Glomerular visceral epithelial cell (primary cell): ENCODE measurements around the gene SRPK3.
"Not testable (repeated sequence)": the region's sequence is repeated elsewhere in the genome, so short reads cannot be mapped to it uniquely, and the experiment has no call there.

Experiments used
- DNase-seq: peaks from one replicate; pipeline ENCODE4 v3.0.0-alpha.2; 2016; ENCODE audit errors: extremely low spot score

SRPK3 gene

DNA sequence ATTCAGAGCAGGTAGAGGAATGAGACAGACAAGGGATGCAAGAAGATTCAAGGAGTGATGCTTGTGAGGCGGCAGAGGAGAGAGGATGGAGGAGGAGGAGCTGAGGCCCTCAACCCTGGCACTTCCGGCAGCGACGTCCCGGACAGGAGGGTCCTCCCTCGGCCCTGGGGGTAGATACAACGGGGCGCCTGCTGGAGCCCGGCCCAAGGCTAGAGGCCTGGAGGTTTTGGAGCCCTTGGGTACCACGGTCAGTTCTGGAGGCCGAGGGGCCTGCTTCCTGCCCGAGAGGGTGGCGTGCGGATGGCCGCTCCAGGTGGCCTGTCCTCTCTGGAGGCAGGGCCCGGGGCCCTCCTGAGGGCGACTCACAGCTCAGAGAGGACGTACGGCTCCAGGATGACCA, 27.1 kb downstream of the SRPK3 start:
- no peak for DNase-seq

DNA sequence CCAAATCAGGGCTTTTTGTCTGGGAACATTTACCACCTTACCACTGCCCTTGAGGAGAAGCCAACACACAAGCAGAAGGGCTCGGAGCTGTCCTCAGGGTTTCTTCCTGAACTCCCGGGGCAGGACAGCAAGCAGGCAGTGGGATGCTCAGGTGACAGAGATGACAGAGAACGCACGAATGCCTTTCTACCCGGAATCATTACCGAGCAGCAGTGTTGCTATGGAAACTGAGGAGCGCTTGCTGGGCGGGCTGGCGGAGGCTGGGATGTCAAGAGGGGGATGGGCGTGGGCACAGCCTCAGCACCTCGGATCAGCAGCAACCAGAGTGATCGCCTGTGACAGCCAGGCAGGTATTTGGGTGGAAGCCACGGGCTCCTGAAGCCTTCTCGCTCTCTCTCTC, 31.4 kb downstream of the SRPK3 start:
- no peak for DNase-seq

DNA sequence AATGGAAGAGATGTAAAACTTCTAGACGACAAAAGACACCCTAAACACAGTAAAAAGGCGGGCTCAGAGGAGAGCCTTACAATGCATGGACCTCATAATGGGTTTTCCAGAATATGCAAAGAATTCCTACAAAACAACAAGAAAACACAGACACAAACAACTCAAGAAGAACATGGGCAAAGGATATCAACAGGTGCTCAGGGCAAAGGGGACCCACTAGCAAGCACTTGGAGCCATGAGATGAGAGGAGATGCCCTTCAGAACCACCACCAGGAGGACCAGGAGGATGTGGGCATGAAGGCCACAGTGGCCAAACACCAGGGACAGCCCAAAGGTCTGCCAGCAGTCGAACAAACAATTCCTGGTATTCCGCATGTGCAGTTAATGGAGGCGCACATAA, 32.3 kb downstream of the SRPK3 start:
- no peak for DNase-seq

DNA sequence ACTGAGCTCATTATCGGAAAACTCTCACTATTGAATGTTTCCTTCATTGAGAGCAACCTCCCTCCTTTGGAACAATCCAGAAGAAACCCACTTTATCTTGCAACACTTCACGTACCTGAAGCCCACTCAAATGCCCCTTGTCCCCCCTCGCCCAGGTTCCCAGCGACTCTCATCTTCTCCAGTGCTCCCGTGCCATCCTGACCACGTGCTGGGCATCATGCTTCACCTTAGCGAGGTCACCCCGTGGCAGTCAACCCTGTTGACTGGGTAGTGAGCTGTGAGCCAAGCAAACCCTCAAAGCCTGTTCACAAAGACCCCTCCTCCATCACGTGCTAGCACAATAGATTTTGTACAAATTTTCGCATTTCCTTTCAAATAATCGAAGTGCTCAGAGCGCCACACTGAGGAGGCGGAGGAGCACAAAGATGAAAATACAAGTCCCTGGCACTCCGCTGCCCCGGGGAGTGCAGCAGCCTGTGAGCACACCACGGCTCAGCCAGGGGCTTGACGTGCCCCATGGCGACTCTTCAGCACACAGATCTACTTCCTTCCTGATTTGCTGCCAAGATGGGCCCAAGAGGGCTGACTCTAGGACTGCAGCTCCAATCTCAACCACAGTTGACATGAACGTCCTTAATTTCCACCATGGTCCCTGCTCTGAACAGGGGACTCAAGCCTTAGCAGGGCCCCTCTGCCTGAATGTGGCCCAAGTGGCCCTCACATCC, 33.9 kb downstream of the SRPK3 start:
- no peak for DNase-seq

DNA sequence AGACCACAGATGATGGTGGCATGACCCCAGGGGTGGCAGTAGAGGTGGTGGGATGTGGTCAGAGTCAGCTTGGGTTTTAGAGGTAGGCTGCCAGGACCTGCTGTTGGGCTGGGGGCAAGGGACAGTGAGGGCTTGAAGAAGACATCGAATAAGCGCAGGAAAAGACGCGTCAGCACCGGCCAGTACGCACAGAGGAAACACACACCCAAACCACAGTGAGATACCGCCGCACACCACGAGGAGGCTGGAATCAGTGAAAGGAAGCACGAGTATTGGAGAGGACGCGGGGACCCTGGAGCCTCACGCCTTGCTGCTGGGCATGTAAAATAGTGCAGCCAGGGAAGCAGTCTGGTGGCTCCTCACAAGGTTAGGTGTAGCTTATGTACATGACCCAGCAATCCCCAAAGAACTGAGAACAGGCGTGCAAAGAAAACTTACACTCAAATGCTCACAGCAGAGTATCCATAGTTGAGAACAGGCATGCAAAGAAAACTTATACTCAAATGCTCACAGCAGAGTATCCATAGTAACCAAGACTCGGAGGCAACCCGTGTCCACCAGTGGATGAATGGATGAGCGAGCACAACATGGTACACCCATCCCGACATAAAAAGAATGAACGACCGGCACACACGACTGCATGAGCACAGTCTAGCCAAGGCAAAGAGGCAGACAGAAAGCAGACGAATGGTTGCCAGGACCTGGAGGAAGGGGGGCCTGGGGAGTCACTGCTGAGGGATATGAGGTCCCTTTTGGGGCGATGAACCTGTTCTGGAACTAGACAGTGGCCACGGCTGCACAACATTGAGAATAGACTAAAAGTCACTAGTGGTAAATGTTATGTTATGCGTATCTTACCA, 36.2 kb downstream of the SRPK3 start:
- DNase-seq, result no peak

DNA sequence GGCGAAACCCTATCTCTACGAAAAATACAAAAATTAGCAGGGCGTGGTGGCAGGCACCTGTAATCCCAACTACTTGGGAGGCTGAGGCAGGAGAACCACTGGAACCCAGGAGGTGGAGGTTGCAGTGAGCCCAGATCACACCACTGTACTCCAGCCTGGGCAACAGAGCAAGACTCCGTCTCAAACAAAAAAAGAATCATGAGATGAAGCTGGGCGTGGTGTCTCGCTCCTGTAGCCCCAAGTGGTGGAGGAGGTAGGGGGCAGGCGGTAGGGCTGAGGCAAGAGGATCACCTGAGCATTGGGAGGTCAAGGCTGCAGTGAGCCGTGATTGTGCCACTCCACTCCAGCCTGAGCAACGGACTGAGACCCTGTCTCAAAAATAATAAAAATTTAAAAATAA, 37.2 kb downstream of the SRPK3 start:
- DNase-seq, result not testable (repeated sequence)

DNA sequence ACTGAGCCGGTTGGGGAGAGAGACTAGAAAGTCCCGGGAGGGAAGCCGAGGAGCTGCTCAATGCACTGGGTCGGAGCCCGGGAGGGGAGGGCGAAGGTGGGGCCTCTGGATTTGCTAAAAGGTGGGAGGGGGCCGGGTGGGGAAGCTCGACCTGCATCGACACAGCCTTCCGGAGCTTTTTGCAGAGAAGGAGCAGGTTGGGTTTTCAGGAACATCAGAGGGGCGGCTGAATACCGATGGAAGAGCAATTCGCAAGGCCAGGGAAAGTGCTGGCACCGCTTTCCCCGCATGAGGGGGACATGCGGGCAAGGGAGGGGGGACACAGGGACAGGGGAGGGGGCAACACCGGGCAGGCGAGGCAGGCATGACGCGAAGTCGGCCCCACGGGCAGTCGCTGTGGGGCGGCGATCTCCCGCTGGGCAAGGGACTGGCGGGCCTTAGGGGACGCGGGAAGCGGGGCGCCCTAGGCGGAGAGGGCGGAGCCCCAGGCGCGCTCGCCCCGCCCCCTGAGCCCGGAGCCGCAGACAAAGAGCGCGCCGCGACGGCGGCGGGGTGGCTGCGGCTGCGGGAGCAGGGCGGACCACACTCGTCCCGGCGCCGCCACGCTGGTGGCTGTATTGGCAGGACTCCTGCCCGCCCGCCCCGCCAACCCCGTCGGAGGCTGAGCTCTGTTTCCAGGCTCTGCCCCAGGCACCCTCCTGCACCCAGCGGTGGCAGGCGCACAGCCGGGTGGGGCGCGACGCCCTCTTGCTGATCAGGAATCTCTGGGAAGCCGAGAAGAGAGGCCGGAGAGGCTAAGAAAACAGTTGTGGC, 37.9 kb downstream of the SRPK3 start:
- DNase-seq, result no peak

DNA sequence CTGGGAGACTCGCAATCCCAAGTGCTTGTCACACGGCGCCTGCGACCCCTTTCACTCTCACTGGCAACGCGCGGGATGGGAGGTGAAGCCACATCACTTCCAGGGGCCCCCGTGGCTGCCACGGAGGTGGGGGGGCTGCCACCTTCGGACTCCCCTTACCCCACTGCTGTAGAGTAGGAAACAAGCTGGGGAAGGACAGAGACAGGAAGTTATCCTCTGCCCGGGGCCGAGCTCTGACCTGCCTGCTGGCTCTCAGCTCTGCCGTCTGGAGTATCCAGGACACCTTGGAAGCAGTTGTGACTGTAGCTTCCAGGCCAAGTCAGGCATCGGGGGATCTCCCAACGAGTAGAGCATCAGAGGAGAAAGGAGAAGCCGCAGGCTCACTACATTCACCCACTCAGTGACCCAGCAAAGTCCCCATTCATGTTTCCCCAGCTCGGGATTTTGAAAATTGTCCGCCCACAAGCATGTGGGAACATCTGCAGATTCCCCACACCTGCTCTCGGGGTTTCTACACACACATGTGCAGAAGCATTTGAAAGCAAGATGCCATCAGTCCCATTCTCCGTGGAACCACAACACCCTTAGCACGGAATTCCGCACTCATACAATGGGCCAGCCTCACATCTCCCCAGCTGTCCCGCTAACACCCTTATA, 38.7 kb downstream of the SRPK3 start:
- no peak for DNase-seq

DNA sequence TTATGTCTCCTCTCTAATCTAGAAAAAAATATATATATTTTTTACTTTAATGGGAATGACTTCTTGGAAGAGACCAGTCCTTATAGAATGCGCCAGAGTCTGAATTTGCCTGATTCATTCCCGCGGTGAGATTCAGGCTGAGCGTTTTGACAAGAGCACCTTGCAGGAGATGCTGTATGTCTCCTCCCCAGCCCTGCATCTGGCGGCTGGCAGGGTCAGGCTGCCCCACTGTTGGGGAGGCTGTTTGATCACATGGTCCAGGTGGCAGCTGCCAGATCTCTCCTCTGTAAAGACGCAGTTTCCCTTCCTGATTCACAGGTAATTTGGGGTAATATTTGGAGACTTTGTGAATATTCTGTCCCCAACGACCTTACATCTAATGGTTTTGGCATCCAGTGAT, 39.8 kb downstream of the SRPK3 start:
- no peak for DNase-seq

DNA sequence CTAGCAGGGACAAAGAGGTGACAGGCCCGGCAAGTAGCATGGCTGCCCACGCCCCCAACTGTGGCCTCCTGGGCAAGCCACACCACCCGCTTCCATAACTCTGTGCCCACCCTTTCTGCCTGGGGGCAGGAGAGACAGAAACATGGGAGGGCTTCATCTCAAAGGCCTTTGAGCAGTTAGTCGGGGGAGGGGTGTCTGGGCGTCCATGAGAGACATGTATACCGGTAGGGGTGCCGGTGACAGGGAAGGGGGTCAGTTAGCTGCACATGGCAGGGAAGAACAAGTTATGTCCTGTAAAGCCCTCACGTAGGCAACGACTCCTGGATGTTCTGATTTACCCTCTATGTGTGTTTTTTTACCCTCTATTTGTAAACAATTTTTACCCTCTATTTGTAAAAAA, 40.2 kb downstream of the SRPK3 start:
- DNase-seq, result no peak

DNA sequence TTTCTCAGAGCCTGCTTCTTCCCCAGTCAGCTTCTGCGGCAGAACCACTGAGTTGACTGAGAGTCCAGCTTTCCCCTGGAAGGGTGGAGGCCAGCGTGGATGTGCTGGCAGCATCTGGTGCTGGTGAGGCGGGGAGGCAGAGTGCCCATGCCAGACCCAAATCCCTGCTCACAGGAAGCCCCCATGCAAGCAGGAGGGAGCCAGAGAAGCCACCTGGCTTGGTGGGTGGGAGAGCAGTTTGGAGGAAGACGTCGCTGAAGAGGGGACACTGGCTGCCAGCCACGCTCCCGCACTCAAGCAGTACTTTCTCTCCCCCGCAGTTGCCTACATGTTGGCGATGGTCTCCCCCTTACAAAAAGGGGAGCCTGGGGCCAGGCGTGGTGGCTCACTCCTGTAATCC, 43.5 kb downstream of the SRPK3 start:
- no peak for DNase-seq

DNA sequence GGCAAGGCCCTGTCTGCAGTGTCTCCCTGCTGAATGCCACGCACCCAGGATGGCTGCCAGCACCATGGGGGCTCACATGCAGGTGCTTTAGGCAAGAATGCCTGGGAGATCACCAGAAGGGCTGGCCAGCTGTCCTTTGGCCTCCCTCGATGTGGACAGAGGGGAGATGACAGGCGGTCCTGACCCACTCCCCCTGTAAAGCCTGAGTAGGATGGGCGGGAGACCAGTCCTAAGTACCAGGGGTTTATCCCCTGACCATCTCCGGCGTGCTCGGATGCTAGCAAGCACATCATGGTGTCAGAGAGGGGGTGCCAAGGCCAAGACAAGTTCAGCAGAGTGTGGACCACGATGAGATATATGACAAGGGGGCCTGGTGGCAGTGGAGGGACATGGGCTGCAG, 44.2 kb downstream of the SRPK3 start:
- no peak for DNase-seq

DNA sequence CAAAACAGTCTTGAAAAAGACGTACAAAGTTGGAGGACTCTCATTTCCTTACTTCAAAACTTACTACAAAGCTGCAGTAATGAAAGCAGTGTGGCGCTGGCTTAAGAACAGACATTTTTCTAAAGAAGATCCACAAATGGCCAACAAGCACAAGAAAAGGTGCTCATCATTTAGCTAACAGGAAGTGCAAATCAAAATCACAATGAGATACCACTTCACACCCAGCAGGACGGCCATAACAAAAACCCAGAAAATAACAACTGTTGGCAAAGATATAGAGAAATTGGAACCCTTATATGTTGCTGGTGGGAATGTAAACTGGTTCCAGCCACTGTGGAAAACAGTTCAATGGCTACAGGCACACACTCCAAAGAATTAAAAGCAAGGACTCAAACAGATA, 46.2 kb downstream of the SRPK3 start:
- no peak for DNase-seq

DNA sequence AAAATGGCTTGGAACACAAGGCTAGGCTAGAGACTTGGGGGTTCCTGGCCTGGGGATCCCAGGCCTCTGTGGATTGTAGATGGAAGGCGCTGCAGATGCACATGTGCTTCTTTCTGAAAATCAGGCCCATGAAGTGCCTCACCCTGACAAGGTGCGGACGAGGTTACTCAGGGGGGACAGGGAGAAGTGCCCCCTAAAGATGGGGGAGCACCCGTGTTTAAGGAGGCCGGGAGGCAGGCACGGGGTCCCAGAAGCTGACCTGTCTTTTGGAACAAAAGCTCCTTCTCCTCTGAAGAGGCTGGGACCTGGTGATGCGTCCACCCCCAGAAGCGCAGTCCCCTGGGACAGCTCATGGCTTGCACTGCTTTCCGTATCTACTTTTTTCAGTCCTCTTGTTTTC, 47.1 kb downstream of the SRPK3 start:
- DNase-seq, result no peak

DNA sequence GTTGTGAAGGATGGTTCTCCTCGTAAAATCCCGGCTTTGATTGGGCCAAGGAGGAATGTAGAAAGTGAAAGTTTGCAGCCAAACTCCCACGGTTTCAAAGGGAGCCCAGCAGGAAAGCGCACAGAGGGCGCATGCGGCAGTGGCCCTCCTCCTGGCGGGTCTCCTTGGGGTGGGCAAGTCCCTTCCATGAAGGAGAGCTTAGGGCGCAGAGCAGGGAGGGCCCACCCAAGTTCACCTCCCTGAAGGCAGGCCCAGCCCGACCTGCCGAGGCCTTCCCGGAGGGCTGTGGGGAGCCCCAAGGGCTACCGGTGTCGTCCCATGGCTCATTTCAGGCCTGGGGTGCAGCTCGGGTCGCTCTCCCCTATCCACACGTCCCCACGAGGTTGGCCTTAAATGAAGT, 47.5 kb downstream of the SRPK3 start:
- DNase-seq, result no peak

DNA sequence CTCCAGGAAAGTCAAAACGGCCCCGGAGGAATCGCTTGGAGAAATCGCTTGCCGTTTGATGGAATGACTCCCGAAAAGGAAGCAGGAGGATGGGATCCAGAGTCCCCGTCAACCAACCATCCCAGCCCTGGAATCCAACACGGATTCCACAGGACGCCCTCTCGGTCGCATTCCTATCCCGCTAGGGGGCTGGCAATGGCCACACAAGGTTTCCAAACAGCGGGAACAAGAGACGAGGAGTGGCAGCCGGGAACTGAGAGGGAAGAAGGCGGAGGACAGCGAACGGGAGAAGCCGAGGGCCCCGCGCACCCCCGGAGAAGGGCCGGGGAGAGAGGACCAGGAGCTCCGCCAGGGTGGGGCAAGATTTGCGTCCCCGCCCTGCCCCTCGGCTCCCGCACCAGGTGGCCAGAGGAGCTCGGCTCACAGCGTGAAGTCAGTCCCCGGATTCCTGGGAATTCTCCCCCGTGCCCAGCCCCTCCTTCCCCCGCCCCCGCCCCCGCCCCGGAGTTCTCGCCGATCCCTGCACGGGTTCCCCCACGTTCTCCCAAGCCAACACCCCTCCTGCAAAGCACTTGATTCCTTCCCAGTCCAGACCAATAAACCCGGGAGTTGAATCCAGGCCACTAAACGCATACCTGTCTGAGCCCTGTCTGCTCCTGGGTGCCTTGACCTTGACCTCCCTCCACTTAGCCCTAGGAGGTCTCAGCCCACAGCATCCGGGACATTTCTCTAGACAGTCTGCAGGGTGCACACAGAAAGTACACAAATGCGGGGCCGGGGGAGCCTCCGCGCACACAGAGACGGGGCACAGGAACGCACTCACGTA, 48.1 kb downstream of the SRPK3 start:
- peak; percentile 2 for DNase-seq

DNA sequence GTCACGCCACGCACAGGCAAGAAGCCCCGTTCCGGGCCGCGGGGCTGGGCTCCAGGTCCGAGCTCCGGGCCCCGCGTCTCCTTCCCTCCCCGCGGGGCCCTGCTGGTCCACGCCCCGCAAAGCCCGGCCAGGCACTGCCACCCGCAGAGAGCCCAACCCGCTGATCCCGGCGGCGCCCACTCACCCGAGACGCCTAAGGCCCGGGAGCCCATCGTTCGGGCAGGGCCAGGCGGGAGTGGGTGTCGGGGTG, 48.6 kb downstream of the SRPK3 start:
- no peak for DNase-seq

DNA sequence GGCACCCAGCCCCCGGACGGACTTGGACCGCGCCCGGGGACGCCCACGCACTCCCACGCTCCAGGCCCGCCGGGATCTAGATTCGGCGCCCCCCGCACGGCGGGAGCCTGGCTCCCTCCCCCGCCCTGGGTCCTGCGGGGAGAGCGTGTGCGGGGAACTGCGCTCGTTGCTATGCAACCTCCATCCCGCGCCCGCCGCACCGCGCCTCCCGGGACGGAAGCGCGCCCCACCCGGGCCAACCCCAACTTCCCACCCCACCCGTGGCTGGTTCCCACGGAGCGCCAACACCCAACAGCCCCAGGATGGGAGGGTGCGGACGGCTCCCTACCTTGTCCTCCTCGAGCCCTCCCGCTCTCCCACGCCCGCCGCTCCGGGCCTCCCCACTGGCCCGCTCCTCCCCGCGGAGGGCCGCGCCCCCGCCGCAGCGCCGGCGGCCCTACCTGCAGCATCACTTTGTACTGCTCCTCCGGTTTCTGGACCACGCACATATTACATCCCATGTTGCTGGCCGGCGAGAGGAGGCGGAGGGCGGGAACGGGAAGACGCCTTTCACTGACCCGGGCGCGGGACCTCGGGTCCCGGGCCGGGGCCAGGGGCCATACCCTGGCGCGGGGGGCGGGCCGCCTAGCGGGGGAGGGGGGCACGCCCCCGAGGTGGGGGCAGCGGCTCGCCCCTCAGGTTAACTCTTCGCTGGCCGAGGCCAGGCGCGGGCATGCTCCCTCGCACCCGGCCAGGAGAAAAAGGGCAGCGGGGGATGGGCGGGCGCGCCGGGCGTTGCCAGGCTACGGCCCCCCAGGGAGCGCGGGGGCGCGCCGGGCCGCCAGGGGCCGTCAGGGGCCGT, 49.2 kb downstream of the SRPK3 start, which contains the start of gene PDZD4:
PDZD4 (minus strand) TSS at position 746 of the 841 bp plus-strand sequence; CDS start at position 500, 246 bp downstream.
- DNase-seq, result no peak

DNA sequence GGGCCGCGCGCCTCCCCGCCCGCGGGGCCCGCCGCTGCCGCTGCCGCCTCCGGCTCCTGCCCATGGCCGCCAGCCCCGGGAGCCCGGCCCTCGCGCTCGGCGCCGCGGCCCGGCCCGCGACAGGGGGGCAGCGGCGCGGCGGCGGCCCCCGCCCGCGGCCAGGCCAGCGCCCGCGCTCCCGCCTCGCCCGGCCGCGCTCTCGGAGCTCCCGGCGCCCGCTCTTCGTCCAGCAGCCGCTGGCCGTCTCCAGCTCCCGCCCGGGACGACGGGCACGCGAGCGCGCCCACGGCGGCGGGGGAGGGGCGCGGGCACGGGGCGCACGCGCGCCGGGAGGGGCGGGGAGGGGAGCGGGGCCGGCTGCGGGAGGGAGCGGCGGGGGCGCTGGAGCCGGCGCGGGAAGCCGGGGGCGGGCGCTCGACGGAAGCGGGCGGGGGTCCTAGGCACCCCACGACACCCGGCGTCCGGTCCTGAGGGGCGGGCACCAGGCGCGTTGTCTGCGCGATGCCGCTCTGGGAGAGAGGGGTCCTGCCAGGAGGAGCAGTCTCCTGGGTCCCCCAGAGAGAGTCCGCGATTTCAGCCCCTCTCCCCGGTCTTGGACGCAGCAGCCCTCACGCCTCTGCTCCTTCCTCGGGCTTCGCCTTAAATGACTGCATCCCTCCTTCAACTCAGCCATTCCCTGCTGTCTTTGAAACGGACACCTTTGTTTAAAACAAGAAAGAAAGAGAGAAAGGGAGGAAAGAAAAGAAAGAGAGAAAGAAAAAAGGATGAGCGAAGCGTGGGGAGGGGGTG, 50.0 kb downstream of the SRPK3 start:
- no peak for DNase-seq
